T-helper 22 cell (primary cell): Measurements from ENCODE around the gene POLA1.

Source experiments
- DNase-seq: peaks from one replicate; pipeline ENCODE4 v3.0.0-alpha.2; 2020; ENCODE audit warnings: low read depth

Gene POLA1

GRCh38 chrX:24969812-24970211, 276.1 kb downstream of the POLA1 start:
- DNase-seq = no peak

- no peak for DNase-seq
Observed at GRCh38 chrX:24979081-24979480, 285.4 kb downstream of the POLA1 start.

GRCh38 chrX:24981030-24981429, 287.3 kb downstream of the POLA1 start:
- no peak for DNase-seq

GRCh38 chrX:24982306-24982965, 288.7 kb downstream of the POLA1 start:
- DNase-seq = no peak

- DNase-seq = no peak
Observed at GRCh38 chrX:24983931-24984330, 290.2 kb downstream of the POLA1 start.

GRCh38 chrX:24985120-24985519, 291.4 kb downstream of the POLA1 start:
- DNase-seq = no peak

GRCh38 chrX:24987731-24988130, 294.0 kb downstream of the POLA1 start:
- DNase-seq = no peak

- no peak for DNase-seq
Observed at GRCh38 chrX:24988314-24988713, 294.6 kb downstream of the POLA1 start.

GRCh38 chrX:24990535-24990934, 296.8 kb downstream of the POLA1 start:
- no peak for DNase-seq

GRCh38 chrX:24993879-24994278, 300.2 kb downstream of the POLA1 start:
- DNase-seq = no peak

- DNase-seq = no peak
Observed at GRCh38 chrX:24996096-24996709, 302.5 kb downstream of the POLA1 start.

GRCh38 chrX:24999511-24999910, 305.8 kb downstream of the POLA1 start:
- DNase-seq = no peak

GRCh38 chrX:25001808-25002660, 308.3 kb downstream of the POLA1 start:
- DNase-seq = no peak

GRCh38 chrX:25002661-25003020, 308.9 kb downstream of the POLA1 start:
- no peak for DNase-seq

- no peak for DNase-seq
Observed at GRCh38 chrX:25003066-25003849, 309.5 kb downstream of the POLA1 start.

- no peak for DNase-seq
Observed at GRCh38 chrX:25004040-25004439, 310.3 kb downstream of the POLA1 start.

- DNase-seq = no peak
Observed at GRCh38 chrX:25004485-25005032, 310.8 kb downstream of the POLA1 start.

- no peak for DNase-seq
Observed at GRCh38 chrX:25005034-25005381, 311.3 kb downstream of the POLA1 start.

GRCh38 chrX:25005382-25006185, 311.9 kb downstream of the POLA1 start:
- DNase-seq = no peak

- DNase-seq = no peak
Observed at GRCh38 chrX:25006586-25007058, 312.9 kb downstream of the POLA1 start.
